GM18520 (cell line): ENCODE results near the gene OSBPL2.

Source experiments
- ATAC-seq: cut with Tn5 transposase; IDR thresholded peaks from one replicate; pipeline ENCODE4 v1.9.1; 2021; ENCODE audit not compliant: unreplicated experiment

OSBPL2 gene

GRCh38 chr20:62277253-62277652 lies 38.9 kb downstream of the OSBPL2 start:
- ATAC-seq, result no peak

DNA sequence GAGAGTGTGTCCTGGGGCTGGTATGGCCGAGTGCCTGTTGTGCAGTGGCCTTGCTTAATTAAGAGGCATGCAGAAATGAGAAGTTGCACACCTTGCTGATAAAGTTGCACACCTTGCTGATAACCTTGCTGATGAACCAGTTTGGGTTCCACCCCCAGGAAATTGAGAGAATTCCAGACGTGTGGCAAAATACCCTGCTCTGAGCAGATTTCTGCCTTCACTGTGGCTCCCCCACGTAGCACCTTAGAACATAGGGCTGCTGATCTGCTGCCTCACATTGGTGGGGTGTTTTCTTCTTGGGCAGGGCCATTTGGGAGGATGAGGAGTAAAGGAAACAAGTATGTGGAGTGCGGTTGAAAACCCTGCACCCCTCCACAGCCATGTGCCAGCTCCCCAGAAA lies 42.0 kb downstream of the OSBPL2 start:
- ATAC-seq, result no peak

DNA sequence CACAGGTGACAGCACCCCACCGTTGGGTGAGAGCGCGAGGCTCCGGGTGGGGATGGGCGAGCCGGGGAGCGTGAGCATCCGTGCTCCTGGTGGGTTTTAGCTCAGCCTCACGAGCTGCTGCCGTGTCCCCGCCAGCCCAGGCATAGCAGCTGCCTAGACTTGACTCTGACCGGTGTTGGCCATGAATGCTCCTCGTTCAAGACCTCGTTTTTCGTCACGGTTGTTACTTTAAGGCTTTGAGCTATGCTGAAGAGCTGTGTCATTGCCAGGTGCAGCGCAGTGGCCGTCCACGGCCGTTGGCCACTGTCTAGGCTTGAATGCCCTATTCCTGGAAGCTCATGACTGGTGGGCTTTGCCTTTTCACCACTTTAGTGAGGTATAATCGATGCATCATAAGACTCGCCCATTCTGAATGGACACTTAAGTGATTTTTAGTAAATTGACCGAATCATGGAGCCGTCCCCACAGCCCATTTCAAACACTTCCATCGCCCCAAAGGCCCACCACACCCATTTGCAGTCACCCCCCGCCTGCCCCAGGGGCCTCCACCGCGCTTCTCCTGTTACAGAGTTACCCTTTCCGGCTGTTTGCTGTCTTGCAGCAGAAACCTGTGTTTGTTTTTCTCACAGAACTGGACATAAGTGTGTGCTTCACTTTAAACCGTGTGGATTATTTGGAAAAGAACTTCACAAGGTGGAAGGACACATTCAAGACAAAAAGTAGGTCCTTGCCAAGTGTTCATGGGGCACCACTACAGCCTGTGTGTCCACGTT lies 43.0 kb downstream of the OSBPL2 start:
- no peak for ATAC-seq

DNA sequence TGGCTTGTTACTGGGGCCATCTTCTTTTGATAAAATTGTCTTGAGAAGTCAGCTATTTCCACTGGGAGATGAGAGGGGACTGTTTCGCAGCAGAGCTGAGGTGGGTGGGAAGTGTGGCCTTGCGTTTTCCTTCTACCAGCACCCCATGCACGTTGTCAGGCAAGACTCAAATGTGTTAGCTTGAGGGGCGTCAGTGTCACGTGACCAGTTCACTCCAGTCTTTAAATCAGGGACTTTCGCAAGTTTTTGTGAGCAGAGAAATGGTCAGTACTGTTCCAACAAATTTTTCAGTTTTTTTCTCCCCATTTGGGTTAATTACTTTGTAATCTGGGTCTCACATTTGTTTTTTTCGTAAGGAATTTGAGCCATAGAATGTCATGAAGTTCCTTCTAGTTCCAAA lies 43.8 kb downstream of the OSBPL2 start:
- no peak for ATAC-seq

DNA sequence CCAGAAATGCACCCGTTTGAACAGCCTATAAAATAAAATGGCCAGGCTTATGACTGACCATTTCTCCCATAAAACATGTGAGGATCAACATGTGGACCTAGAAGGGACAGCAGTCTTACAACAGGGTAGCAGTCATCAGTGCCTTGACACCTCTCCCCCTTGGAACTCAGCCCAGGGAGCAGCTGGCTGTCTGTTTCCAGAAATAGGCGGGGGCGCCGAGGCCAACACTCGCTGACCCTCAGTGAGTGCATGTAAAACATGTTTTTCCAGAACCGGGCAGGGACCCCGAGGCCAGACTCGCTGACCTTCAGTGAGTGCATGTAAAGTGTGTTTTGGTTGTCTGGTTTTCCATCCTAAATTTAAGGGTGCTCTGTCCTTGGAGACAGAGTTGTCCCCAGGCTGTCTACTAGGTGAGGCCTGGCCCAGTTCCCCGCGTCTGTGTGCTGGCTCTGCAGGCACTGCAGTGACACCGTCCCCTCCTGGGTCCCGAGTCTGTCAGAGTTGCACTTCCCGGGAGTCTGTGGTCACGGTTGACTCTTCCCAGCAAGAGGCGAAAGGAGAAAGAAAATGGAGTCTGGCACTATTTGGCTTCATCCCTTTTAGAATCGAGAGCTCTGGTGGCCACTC lies 44.7 kb downstream of the OSBPL2 start:
- no peak for ATAC-seq

DNA sequence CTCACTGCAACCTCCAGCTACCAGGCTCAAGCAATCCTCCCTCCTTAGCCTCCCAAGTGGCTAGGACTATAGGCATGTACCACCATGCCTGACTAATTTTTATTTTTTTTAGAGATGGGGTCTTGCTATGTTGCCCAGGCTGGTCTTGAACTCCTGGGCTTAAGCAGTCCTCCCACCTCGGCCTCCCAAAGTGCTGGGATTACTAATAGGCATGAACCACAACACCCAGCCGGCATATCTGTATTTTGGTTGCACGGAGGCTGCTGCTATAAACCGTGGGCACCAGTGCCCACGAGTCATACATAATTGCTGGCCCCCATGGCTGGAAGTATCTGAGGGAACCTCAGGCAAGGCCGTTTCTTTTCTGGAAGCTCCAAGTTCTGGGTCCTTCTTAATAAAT lies 46.1 kb downstream of the OSBPL2 start:
- ATAC-seq, result no peak

GRCh38 chr20:62285151-62285550 lies 46.8 kb downstream of the OSBPL2 start:
- ATAC-seq, result no peak

GRCh38 chr20:62285722-62286121 lies 47.4 kb downstream of the OSBPL2 start:
- ATAC-seq, result no peak

- ATAC-seq, result no peak
Measured at GRCh38 chr20:62286493-62287064, 48.3 kb downstream of the OSBPL2 start.

DNA sequence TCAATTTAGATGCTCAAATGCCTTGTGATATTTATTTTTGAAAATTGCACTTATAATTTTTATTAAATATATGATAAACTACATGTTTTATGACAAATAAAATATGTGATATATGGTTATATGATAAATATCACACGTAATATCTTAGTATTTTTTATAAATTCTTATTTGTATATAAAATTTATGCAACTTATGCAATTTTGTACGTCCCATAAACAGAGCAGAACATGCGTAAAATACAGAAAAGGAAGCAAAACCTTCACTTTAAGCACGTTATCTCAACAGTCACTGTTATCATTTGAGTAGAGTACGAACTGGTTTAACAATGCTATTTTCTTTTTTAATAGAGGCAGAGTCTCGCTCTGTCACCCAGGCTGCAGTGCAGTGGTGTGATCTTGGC lies 48.8 kb downstream of the OSBPL2 start:
- ATAC-seq, result no peak

GRCh38 chr20:62287759-62288534 lies 49.6 kb downstream of the OSBPL2 start:
- ATAC-seq, result no peak

GRCh38 chr20:62288535-62289105 lies 50.3 kb downstream of the OSBPL2 start:
- no peak for ATAC-seq

DNA sequence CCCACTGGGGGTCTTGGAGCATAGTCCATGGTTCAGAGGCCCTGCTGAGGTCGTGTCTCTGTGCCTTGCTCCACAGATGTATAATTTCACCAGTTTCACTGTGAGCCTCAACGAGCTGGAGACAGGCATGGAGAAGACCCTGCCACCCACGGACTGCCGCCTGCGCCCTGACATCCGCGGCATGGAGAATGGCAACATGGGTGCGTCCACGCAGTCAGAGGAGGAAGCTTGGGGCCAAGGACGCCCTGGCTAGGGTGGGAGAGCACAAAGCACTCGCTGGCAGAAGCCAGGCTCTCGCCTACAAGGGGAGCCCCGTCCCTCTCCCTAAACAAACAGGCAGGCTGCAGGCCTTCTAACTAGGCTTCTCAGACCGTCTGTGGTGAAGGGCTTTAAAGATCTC lies 50.8 kb downstream of the OSBPL2 start:
- no peak for ATAC-seq

GRCh38 chr20:62289898-62290297 lies 51.6 kb downstream of the OSBPL2 start:
- no peak for ATAC-seq

GRCh38 chr20:62291251-62292066 lies 53.1 kb downstream of the OSBPL2 start:
- no peak for ATAC-seq

DNA sequence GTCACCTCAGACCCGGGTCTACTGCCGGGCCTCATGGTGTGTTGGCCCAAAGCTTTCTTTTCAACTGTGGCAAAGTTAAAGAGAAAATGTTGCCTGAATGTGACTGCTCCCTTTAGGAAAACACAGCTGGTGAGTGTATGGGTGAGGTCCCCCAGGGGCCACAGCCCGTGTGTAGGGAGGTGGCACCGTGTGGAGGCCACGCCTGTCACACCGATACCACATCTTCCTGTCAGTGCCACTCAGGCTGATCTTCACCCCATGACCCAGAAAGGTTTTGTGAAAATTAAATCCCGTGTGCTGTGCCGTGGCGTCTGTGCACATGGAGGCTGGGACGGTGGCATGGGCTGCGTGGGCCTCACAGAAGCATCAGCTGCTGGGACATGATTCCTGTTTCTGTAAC lies 53.8 kb downstream of the OSBPL2 start:
- ATAC-seq, result no peak

GRCh38 chr20:62293111-62293784 lies 54.9 kb downstream of the OSBPL2 start:
- no peak for ATAC-seq

DNA sequence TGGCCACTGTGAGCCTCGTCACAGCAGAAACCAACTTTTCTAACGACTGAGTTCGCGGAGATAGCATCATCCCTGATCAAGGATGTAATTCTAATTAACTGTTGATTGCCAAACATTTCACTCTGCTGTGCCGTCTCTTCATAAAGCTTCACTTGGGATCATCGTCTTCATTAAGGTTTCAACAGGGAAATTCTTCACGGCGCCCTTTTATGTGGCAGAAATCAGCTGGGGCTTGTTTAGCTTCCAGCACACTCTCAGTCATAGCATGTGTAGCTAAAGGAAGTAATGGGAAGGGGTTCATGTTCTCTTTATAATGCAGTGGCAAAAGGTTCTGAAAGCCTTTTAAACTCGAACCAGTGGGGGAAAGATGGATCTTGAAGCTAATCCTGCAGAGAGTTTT lies 55.6 kb downstream of the OSBPL2 start:
- ATAC-seq, result no peak

DNA sequence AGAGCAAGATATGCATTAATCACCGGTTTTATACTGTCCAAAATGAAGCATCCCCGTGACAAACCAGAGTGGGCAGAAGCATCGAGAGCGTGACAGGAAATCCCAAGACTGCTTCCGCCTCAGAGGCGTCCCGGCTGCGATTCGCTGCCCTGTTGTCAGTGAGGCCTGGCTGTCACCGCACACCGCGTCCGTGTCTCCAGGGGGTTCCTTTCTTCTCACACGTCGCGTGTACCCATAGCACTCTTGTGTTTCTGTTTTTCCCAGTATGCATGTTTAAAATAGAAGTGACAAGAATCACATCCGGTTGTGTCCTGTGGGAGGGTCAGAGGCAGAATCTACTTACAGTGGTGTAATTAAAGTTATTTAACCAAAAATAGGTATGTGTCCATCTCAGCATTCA lies 56.2 kb downstream of the OSBPL2 start:
- peak; percentile 59 for ATAC-seq
